Stomach (tissue), 9 donors: ENCODE measurements around the gene CNTN5. TPM values are rescaled to one million over a fixed set of nuclear protein-coding genes. Genes with fewer than 3 reads are reported as not detected.

ENCODE experiments used
- DNase-seq, 2 donors: peaks; one replicate each; pipeline versions ENCODE4 v3.0.0 to v3.0.0-alpha.2; 2013 to 2019
- H3K27ac ChIP-seq, 5 donors: fragments of 200-600 bp in 4 of 5; sonication (generic) in 4 of 5; one replicate each; pipeline ENCODE4 v1.5.1; 2013 to 2019; ENCODE audit warnings: mild to moderate bottlenecking in 1 of 5, moderate library complexity in 1 of 5
- H3K27me3 ChIP-seq, 3 donors: fragments of 200-600 bp; sonication (generic); one replicate each; pipeline ENCODE4 v1.5.1; 2017 to 2019; ENCODE audit warnings: mixed run types in 1 of 3
- H3K36me3 ChIP-seq, 4 donors: fragments of 200-600 bp; sonication (generic); 1 replicate in 3 of 4; 2 replicates in 1 of 4; pipeline ENCODE4 v1.5.1; 2016 to 2019
- H3K4me1 ChIP-seq, 4 donors: fragments of 200-600 bp; sonication (generic); one replicate each; pipeline ENCODE4 v1.5.1; 2016 to 2019
- H3K4me3 ChIP-seq, 4 donors: fragments of 200-600 bp; sonication (generic) in 3 of 4; one replicate each; pipeline ENCODE4 v1.5.1; 2016 to 2019; ENCODE audit warnings: mild to moderate bottlenecking in 1 of 4
- H3K9me3 ChIP-seq, 4 donors: fragments of 200-600 bp; sonication (generic); one replicate each; pipeline ENCODE4 v1.5.1; 2016 to 2019
- CTCF ChIP-seq, 7 experiments: fragments of 450-650 bp in 4 of 7; fragments of 200-600 bp in 3 of 7; sonication (generic) in 3 of 7; IDR thresholded peaks; one replicate each; pipeline ENCODE4 v1.5.1; 2016 to 2019; ENCODE audit warnings: antibody characterized with exemption in 7 of 7, control low read depth in 2 of 7, mild to moderate bottlenecking in 1 of 7
- EP300 ChIP-seq: sonication (generic); formaldehyde crosslinking; IDR thresholded peaks from one replicate; pipeline ENCODE4 v1.6.1; 2017; ENCODE audit warnings: antibody characterized with exemption
- POLR2A ChIP-seq, 4 donors: fragments of 450-650 bp; IDR thresholded peaks; one replicate each; pipeline ENCODE4 v1.6.1; 2016; ENCODE audit warnings: antibody characterized with exemption in 4 of 4, control low read depth in 2 of 4, mild to moderate bottlenecking in 1 of 4, moderate library complexity in 1 of 4
- POLR2AphosphoS5 ChIP-seq, 3 donors: sonication (generic); formaldehyde crosslinking; IDR thresholded peaks; one replicate each; pipeline ENCODE4 v1.6.1; 2016; ENCODE audit warnings: antibody characterized with exemption in 3 of 3
- WGBS, 5 donors: extraction: QIAGEN DNeasy Blood & Tissue Kit in 3 of 5; methylation state at CpG; one replicate each; pipeline versions ENCODE4 v1.1.5 to v1.1.7; 2013 to 2018; 5-methylcytosine and 5-hydroxymethylcytosine counted together
- intact Hi-C: fragments of 100-400 bp; cut with DNase I; formaldehyde crosslinking; loops from one replicate; pipeline ENCODE4 v1.15.1; 2023; ENCODE audit warnings: low total_unique reads
- polyA plus RNA-seq, 3 donors: library from polyadenylated mRNA; stranded (reverse); fragments of 200-250 nt; gene quantifications; one replicate each; pipeline ENCODE4 v1.2.3, GENCODE V29; 2013
- total RNA-seq, 5 donors: library from RNA; depleted of rRNA; stranded (reverse); fragments of >200 nt; gene quantifications; one replicate each; pipeline versions ENCODE4 v1.1.0 to v1.2.3, GENCODE V29; 2014 to 2016
- donor health status: healthy with polysubstance abuse.
- donor health status: Bipolar disorder and iron deficiency.
- donor health status: healthy.

CNTN5 gene
- total and polyA plus RNA-seq, 8 donors: 0.05 to 9.9 TPM; not detected in 6

GRCh38 chr11:100011697-100012096 is 990.9 kb downstream of the CNTN5 start:
- intact Hi-C loops: no loop called here
- Histone ChIP-seq H3K27me3 (no peaks in the 10 kb centered on the region), H3K36me3 (no peaks in the 10 kb centered on the region), H3K4me1 (peaks cover 0 to 7% (median 3%) of the 10 kb centered on the region in 4 donors), H3K4me3 (no peak overlapping the region), H3K9me3 (no peaks in the 10 kb centered on the region), H3K27ac (no peak overlapping the region)
- TF ChIP-seq POLR2A (IDR thresholded peaks at IDR 0.05) (no peak), CTCF (IDR thresholded peaks at IDR 0.05) (no peak), EP300 (no peak), POLR2AphosphoS5 (IDR thresholded peaks at IDR 0.05) (no peak)
- WGBS, 5 donors: 1 to 11% (median 5%) methylated on average over 1 of the region's 1 CpG
- DNase-seq: no peak

- 47 to 71% (median 61%) methylated on average over 1 of the region's 1 CpG for WGBS, 5 donors
- Histone ChIP-seq H3K27me3 (no peaks in the 10 kb centered on the region), H3K36me3 (no peaks in the 10 kb centered on the region), H3K27ac (no peak overlapping the region), H3K4me1 (peaks cover 0 to 7% (median 1%) of the 10 kb centered on the region in 4 donors), H3K4me3 (no peak overlapping the region), H3K9me3 (no peaks in the 10 kb centered on the region)
- intact Hi-C loops: no loop called here
- no peak for TF ChIP-seq POLR2AphosphoS5 (IDR thresholded peaks at IDR 0.05)
- no peak for TF ChIP-seq CTCF (IDR thresholded peaks at IDR 0.05)
- no peak for TF ChIP-seq POLR2A (IDR thresholded peaks at IDR 0.05)
- TF ChIP-seq EP300: no peak
- peak in 1 of 2 donors; percentile 36 for DNase-seq
Measured at GRCh38 chr11:100013011-100013410, 992.3 kb downstream of the CNTN5 start.

GRCh38 chr11:100031973-100032372 is 1011.2 kb downstream of the CNTN5 start:
- intact Hi-C loops: no loop called here
- Histone ChIP-seq H3K36me3 (no peaks in the 10 kb centered on the region), H3K9me3 (peaks cover 0 to 8% (median 4%) of the 10 kb centered on the region in 4 donors), H3K27ac (no peak overlapping the region), H3K4me3 (no peak overlapping the region), H3K27me3 (no peaks in the 10 kb centered on the region), H3K4me1 (no peaks in the 10 kb centered on the region)
- 90 to 100% (median 100%) methylated on average over 1 of the region's 1 CpG for WGBS, 5 donors
- DNase-seq: no peak
- TF ChIP-seq CTCF (IDR thresholded peaks at IDR 0.05) (no peak), POLR2A (IDR thresholded peaks at IDR 0.05) (no peak), POLR2AphosphoS5 (IDR thresholded peaks at IDR 0.05) (no peak), EP300 (no peak)

GRCh38 chr11:100061006-100061405 is 1040.3 kb downstream of the CNTN5 start:
- DNase-seq: no peak
- TF ChIP-seq CTCF (IDR thresholded peaks at IDR 0.05) (no peak), EP300 (no peak)
- Histone ChIP-seq H3K4me1 (no peaks in the 10 kb centered on the region), H3K36me3 (no peaks in the 10 kb centered on the region), H3K4me3 (no peak overlapping the region), H3K27me3 (no peaks in the 10 kb centered on the region), H3K27ac (no peak overlapping the region), H3K9me3 (no peaks in the 10 kb centered on the region)
- 71 to 84% (median 74%) methylated on average over 9 of the region's 9 CpGs for WGBS, 5 donors
- intact Hi-C loops: no loop called here
